ENCODE measurements around the gene IL20. TPM values are rescaled to one million over a fixed set of nuclear protein-coding genes. Genes with fewer than 3 reads are reported as not detected.
A peak's percentile ranks its signal among the peaks of the same experiment; 100 is the strongest.

Gene IL20
- total RNA-seq, 1 experiment from 2014 or later = not detected

GRCh38 chr1:206863266-206863665 is 2.2 kb upstream of the IL20 start:
- no peak for DNase-seq (ENCODE audit: low read depth, low spot score)
- in situ Hi-C loops (cut with HindIII; ENCODE audit: low pct_unique_long_range_greater_than_20kb, low sequenced_read_pairs) = no loop called here

GRCh38 chr1:206866062-206866461 is 639 bp downstream of the IL20 start:
- no peak for DNase-seq (ENCODE audit: low read depth, low spot score)
- in situ Hi-C loops (cut with HindIII; ENCODE audit: low pct_unique_long_range_greater_than_20kb, low sequenced_read_pairs) = no loop called here

GRCh38 chr1:206867239-206867638 is 1.8 kb downstream of the IL20 start:
- in situ Hi-C loops (cut with HindIII; ENCODE audit: low pct_unique_long_range_greater_than_20kb, low sequenced_read_pairs) = no loop called here
- no peak for DNase-seq (ENCODE audit: low read depth, low spot score)

GRCh38 chr1:206867716-206868115 is 2.3 kb downstream of the IL20 start:
- in situ Hi-C loops (cut with HindIII; ENCODE audit: low pct_unique_long_range_greater_than_20kb, low sequenced_read_pairs) = no loop called here
- DNase-seq (ENCODE audit: low read depth, low spot score) = no peak

GRCh38 chr1:206868264-206868663 is 2.8 kb downstream of the IL20 start:
- no peak for DNase-seq (ENCODE audit: low read depth, low spot score)
- in situ Hi-C loops (cut with HindIII; ENCODE audit: low pct_unique_long_range_greater_than_20kb, low sequenced_read_pairs) = no loop called here

GRCh38 chr1:206872139-206872538 is 6.7 kb downstream of the IL20 start:
- DNase-seq (ENCODE audit: low read depth, low spot score) = no peak
- in situ Hi-C loops (cut with HindIII; ENCODE audit: low pct_unique_long_range_greater_than_20kb, low sequenced_read_pairs) = no loop called here

- in situ Hi-C loops (cut with HindIII; ENCODE audit: low pct_unique_long_range_greater_than_20kb, low sequenced_read_pairs) = no loop called here
- no peak for DNase-seq (ENCODE audit: low read depth, low spot score)
Observed at GRCh38 chr1:206873603-206874188, 8.3 kb downstream of the IL20 start.

- in situ Hi-C loops (cut with HindIII; ENCODE audit: low pct_unique_long_range_greater_than_20kb, low sequenced_read_pairs) = no loop called here
- no peak for DNase-seq (ENCODE audit: low read depth, low spot score)
Observed at GRCh38 chr1:206875752-206876377, 10.4 kb downstream of the IL20 start.

GRCh38 chr1:206878456-206878855 is 13.0 kb downstream of the IL20 start:
- peak; percentile 36 for DNase-seq (ENCODE audit: low read depth, low spot score)
- in situ Hi-C loops (cut with HindIII; ENCODE audit: low pct_unique_long_range_greater_than_20kb, low sequenced_read_pairs) = no loop called here

- in situ Hi-C loops (cut with HindIII; ENCODE audit: low pct_unique_long_range_greater_than_20kb, low sequenced_read_pairs) = no loop called here
Observed at GRCh38 chr1:206880314-206880713, 14.9 kb downstream of the IL20 start.

GRCh38 chr1:206882555-206882954 is 17.1 kb downstream of the IL20 start:
- no peak for DNase-seq (ENCODE audit: low read depth, low spot score)
- in situ Hi-C loops (cut with HindIII; ENCODE audit: low pct_unique_long_range_greater_than_20kb, low sequenced_read_pairs) = no loop called here

More at GRCh38 chr1:206880314-206880713, 14.9 kb downstream of the IL20 start:
- no peak for DNase-seq (ENCODE audit: low read depth, low spot score)

- no peak for DNase-seq (ENCODE audit: low read depth, low spot score)
- in situ Hi-C loops (cut with HindIII; ENCODE audit: low pct_unique_long_range_greater_than_20kb, low sequenced_read_pairs) = no loop called here
Observed at GRCh38 chr1:206883160-206883559, 17.7 kb downstream of the IL20 start.

- in situ Hi-C loops (cut with HindIII; ENCODE audit: low pct_unique_long_range_greater_than_20kb, low sequenced_read_pairs) = no loop called here
- no peak for DNase-seq (ENCODE audit: low read depth, low spot score)
Observed at GRCh38 chr1:206883876-206884275, 18.5 kb downstream of the IL20 start.

GRCh38 chr1:206885341-206886060 is 20.1 kb downstream of the IL20 start:
- DNase-seq (ENCODE audit: low read depth, low spot score) = no peak
- in situ Hi-C loops (cut with HindIII; ENCODE audit: low pct_unique_long_range_greater_than_20kb, low sequenced_read_pairs) = no loop called here

GRCh38 chr1:206886831-206887230 is 21.4 kb downstream of the IL20 start:
- no peak for DNase-seq (ENCODE audit: low read depth, low spot score)
- in situ Hi-C loops (cut with HindIII; ENCODE audit: low pct_unique_long_range_greater_than_20kb, low sequenced_read_pairs) = no loop called here

GRCh38 chr1:206887701-206888100 is 22.3 kb downstream of the IL20 start:
- in situ Hi-C loops (cut with HindIII; ENCODE audit: low pct_unique_long_range_greater_than_20kb, low sequenced_read_pairs) = no loop called here
- no peak for DNase-seq (ENCODE audit: low read depth, low spot score)

GRCh38 chr1:206890125-206891060 is 25.0 kb downstream of the IL20 start:
- in situ Hi-C loops (cut with HindIII; ENCODE audit: low pct_unique_long_range_greater_than_20kb, low sequenced_read_pairs) = no loop called here
- DNase-seq (ENCODE audit: low read depth, low spot score) = peak; percentile 98

GRCh38 chr1:206891412-206891811 is 26.0 kb downstream of the IL20 start:
- peak; percentile 36 for DNase-seq (ENCODE audit: low read depth, low spot score)
- in situ Hi-C loops (cut with HindIII; ENCODE audit: low pct_unique_long_range_greater_than_20kb, low sequenced_read_pairs) = no loop called here

Measured in SK-MEL-5 (cell line).